ENCODE results near the gene ARNT2.

Gene ARNT2

DNA sequence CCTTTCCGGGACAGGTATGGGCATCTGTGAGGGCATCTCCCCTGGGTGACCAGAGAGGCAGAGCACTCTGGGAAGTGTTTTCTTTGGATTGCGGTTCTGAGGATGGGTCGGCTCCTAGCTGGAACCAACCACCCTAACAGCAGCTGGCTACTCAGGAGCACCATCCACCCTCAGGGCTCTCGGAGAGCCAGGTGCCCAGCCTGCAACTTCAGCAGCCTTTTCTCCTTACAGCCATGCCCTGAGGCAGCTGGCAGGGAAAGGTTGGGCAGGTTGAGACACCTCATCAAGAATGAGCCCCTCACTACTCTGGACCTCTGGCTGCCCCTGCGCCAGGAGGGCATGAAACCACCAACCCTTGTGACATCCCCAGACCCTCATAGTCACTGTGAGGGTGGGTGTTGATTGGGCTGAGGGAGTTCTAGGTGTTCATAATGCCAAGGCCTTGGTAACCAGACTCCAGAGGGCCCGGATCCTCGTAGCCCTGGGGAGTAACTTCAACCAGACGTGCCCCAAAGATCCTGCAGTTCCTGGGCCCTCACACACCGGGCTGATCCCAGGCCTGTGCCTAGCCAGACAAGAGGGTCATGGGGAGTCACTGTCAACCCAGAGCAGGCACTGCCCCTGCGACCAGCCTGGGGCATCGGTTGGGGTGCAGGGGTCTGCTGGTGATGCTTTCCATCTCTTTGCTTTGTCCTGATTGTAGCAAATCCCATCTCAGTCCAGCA lies 176.5 kb downstream of the ARNT2 start:
- DNase-seq: no peak

DNA sequence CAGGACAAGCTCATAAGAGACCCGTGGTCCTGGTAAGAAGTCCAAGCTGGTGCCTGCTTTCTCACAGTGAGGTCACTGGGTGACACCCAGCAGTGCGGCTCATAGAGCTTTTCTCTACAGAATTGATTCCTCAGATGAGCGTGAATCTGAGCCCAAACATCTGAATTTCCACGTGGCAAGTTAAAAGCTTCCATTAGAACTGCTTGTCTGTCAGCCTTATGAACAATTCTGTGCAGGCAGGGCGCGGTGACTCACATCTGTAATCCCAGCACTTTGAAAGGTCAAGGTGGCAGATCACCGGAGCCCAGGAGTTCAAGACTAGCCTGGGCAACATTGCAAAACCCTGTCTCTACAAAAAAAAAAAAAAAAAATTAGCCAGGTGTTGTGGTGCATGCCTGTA lies 177.8 kb downstream of the ARNT2 start:
- DNase-seq: no peak

- DNase-seq: no peak
Observed at GRCh38 chr15:80582816-80583423, 178.7 kb downstream of the ARNT2 start.

DNA sequence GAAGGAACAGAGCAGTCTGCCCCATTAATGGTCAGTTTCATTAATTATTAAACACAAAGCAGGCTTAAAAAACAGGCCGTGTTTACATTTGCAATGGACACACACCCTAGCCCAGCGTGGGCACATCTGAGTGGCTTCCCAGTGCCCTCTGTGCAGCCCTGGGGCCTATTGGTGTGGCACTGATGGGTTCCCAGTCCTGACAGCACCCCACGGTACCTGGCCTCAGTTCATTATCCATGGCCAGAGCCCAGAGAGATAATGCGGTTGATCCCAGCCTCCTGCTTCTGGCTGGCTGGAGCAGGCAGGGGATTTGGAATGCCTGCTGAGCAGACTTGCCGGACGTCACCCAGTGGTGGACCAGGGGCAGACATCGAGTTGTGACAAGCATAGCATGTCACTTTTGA lies 180.4 kb downstream of the ARNT2 start:
- DNase-seq: no peak

DNA sequence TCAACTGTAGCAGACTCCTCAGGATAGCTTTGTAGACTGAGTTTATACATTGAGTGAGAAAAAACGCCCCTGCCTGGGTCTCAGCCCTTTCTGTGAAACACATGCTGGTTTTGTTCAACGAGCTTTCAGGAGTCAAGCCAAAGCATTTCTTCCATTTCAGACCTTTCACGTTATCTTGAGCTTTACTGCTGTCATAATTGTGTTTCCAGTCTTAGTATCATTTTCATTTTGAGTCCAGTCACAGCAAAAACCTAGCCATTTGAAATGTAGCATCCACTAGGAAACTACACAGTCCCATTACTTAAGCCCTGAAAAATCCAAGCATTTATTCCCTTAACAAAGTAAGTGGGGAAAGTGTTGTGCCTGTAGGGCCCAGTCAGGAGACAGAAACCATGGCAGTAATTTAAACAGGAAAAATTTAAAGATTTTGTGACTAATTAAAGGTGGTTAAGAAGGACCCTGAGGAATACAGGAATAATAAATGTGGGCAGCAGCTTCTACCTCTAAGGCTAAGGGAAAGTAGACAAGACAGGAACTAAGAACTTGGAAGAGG lies 180.9 kb downstream of the ARNT2 start:
- DNase-seq: no peak

DNA sequence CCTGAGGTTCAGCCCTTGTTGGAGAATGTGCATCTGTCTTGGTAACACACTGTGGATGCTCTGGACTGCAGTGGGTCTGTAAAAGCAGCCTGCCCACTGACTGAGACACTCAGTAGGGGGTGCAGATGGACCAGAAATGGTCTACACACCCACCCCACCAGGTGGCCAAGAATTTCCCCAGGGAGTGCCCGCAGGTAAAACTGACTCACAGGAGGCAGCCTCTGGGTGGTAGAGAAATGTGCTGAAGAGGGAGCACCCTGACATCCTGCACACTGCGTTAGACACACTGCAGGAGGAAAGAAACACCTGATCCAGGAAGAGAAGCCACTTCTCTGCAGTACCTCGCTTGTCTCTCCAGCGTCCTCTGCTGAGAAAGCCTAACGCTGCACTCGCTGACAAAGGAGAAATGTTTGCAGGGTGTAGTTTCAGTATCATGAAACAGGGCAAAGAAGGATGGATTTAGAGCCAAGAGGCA lies 181.4 kb downstream of the ARNT2 start:
- no peak for DNase-seq

- no peak for DNase-seq
Observed at GRCh38 chr15:80586161-80586560, 182.0 kb downstream of the ARNT2 start.

DNA sequence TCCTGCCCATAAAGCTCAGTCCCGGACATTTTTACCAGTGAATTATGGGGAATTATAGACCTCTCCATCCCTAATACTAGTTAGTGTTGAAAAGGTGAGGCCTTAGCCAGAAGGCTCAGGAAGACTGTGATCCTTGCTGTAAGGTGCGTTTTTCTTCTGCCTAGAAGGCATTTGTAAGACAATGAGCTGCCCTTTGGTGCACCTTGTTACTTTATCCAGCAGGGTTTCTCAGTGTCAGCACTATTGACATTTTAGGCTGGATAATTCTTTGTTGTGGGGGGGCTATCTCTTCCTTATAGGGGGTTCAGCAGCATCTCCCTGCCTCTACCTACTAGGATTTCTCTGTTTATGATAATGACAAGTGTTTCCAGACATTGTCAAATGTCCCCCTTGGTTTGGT lies 182.8 kb downstream of the ARNT2 start:
- DNase-seq: no peak

GRCh38 chr15:80587816-80588456 lies 183.8 kb downstream of the ARNT2 start:
- no peak for DNase-seq

- DNase-seq: no peak
Observed at GRCh38 chr15:80588801-80589200, 184.6 kb downstream of the ARNT2 start.

GRCh38 chr15:80590761-80591355 lies 186.7 kb downstream of the ARNT2 start:
- DNase-seq: no peak

DNA sequence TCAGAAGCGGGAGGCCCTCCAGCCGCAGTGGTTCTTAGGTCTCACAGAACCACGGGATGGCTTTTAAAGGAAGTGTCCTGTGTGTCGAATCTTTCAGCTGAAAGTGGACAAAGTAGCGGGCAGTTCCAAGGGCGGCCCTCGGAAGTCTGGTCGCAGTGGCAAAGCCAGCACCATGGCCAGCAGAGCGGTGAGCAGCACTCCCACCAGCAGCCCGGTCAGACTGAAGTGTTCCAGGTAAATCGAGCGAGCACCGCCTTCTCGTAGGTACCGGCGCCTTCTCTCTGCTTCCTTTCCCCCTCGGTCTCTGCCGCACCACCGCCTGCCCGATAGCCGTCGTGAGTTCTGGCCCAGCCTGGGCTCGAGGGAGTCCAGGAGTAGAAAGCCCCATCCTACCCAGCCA lies 187.3 kb downstream of the ARNT2 start:
- no peak for DNase-seq

DNA sequence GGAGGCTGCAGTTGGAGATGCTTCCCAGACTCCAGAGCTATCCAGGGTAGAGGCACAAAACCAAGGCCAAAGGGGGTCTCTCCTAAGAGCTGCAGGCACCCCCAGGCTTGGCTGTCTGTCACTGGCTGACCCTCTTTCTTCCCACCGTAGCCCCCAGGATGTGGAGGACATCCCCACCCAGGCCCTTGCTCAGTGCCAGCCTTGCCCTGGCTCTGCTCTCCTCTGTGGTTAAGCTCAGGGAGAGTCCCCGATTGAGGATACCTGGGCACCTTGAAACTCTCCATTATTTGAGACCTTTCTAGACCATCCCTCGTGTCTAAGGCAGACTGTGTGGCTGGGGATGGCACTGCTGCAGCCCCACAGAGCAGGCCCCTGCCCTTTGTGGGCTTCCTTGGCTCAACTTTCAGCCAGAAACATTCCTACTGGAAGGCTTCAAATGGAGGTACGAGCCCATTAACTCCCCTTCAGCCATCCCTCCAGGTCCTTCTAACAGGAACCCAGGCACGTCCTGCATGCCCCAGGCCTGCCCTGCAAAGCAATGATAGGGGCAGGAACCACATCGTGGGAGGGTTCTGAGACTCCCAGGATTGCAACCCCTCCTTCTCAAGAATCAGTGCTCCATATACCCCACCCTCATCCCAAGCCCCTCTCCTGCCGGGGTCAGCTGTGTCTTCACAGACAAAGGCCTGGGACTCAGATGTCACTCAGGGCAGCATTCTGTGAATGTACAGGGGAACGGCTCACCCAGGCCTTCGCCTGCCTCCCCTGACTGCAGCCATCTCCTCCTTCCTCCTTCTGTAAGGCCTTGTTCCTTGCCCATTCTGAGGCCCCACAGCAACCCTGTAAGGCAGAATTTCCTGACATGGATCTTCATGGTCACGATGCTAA lies 188.0 kb downstream of the ARNT2 start:
- no peak for DNase-seq

GRCh38 chr15:80593486-80594030 lies 189.4 kb downstream of the ARNT2 start:
- DNase-seq: no peak

- DNase-seq: no peak
Observed at GRCh38 chr15:80594091-80594889, 190.1 kb downstream of the ARNT2 start.

DNA sequence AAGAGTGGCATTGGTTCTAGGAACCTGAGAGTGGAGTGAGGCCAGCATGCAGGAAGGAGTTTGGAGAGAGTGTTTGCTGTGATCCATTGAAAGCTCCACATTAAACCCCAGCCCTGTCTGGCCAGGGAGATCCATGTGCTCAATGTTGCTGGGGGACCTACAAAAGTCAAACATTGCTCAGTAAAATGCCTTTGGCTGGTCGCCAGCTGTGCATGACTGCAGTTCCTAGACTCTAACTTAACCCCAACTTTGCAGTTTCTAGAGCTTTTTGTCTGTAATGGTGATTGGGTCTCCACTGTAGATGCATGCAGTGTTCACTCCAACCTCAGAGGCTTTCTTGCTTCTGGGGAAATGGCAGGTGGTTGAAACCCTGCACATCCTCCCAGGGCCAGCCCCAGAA lies 191.2 kb downstream of the ARNT2 start:
- DNase-seq: no peak

DNA sequence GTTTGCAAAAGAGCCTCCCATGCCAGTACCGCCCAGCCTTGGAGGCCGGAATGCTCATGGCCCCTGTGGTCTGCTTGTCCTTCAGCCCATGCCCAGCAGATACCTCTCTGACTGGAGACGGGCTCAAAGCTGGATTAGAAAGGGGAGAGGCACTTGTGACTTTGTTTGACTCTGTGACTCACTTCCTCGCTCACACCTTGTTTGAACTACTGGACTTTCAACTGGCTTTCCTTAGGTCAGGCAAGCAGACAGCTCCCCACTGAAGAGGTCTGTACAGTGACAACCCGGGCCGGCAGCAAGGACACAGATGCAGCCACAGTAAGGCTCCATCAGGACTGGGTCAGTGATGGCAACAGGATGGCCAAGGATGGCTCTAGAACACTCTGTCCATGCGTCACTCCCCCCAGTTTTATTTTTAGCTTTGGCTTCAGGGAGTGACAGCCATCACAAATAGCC lies 192.4 kb downstream of the ARNT2 start:
- DNase-seq: no peak

GRCh38 chr15:80597076-80597475 lies 192.9 kb downstream of the ARNT2 start:
- DNase-seq: no peak

GRCh38 chr15:80599359-80599758 lies 195.2 kb downstream of the ARNT2 start:
- no peak for DNase-seq

DNA sequence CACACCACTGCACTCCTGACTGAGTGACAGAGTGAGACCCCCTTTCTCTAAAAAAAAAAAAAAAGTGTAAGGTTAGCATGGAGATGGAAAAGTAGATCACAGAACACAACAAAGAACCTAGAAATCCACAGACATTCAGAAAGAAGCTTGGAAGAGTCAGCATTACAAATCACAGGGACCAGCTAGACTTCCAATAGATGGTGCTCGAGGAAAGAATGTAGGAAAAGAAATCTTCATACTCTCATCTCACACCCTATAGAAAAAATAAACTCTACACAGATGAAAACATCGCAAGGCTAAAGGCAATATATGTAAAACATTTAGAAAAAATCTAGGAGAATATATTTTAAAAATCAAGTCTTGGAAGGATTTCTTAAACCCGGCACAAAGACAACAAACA lies 196.4 kb downstream of the ARNT2 start:
- no peak for DNase-seq

DNA sequence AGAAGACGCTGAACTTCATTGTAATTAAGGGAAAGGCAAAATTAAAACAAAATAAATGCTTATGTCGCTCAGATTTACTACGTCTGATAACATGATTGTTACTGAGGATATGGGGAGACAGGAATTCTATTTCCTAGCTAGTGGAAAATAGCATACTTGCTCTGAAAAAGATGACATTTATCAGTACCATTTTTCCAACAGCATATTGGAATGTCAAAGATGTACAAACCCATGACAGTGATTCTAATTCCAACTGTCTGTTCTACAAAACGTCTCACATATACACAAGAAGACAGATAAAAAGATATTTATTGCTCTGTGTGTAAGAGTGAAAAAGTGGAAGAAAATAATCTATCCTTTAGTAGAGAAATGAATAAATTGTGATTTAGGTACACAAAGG lies 197.1 kb downstream of the ARNT2 start:
- DNase-seq: no peak
